Panc1 (cell line): ENCODE measurements around the gene CATSPER4. TPM values are rescaled to one million over a fixed set of nuclear protein-coding genes. Genes with fewer than 3 reads are reported as not detected.

Experiments
- ATAC-seq: fragments of 200-7000 bp; cut with Tn5 transposase; 2 replicates; pipeline ENCODE4 v1.9.1; 2020; ENCODE audit warnings: mild to moderate bottlenecking, moderate library complexity
- BruUV-seq: library from RNA; stranded (reverse); fragments of 400-500 nt; replicated peaks from 2 replicates; lab custom pipeline; 2021; lab: Mats Ljungman, UMichigan
- CTCF ChIA-PET: fragments of 300-600 bp; sonication (Branson Sonifier 250); formaldehyde crosslinking; loops from one replicate; lab custom pipeline; 2022; ENCODE audit warnings: antibody characterized with exemption; lab: Charles Lee
- POLR2A ChIA-PET: fragments of 300-600 bp; sonication (Branson Sonifier 250); formaldehyde crosslinking; loops from one replicate; lab custom pipeline; 2022; ENCODE audit warnings: antibody characterized with exemption; lab: Charles Lee
- DNase-seq: peaks from one replicate; pipeline ENCODE4 v3.0.0-alpha.2; 2010; ENCODE audit warnings: low read depth, low spot score
- H3K27ac ChIP-seq: 2 replicates; pipeline ENCODE4 v1.5.1; 2011; ENCODE audit warnings: mild to moderate bottlenecking, low read length, inconsistent platforms
- H3K27me3 ChIP-seq: fragments of 200-500 bp; sonication (Bioruptor generic); 2 replicates; pipeline ENCODE4 v1.6.0; 2014; ENCODE audit warnings: low read length, inconsistent platforms; ENCODE audit not compliant: control insufficient read depth, insufficient read depth
- H3K36me3 ChIP-seq: fragments of 200-500 bp; sonication (Bioruptor generic); 2 replicates; pipeline ENCODE4 v1.5.1; 2014; ENCODE audit warnings: inconsistent platforms, mild to moderate bottlenecking, low read length, moderate library complexity; ENCODE audit not compliant: control insufficient read depth, insufficient read depth
- H3K4me1 ChIP-seq: 2 replicates; pipeline ENCODE4 v1.5.1; 2011; ENCODE audit warnings: inconsistent platforms, mild to moderate bottlenecking, low read length, moderate library complexity; ENCODE audit not compliant: control insufficient read depth, insufficient read depth
- H3K4me3 ChIP-seq, 2 experiments: 2 replicates each; pipeline ENCODE4 v1.5.1; 2011 to 2012; ENCODE audit warnings: low read depth in 2 of 2, low read length in 2 of 2, mild to moderate bottlenecking in 2 of 2, inconsistent platforms in 1 of 2, moderate library complexity in 1 of 2
- H3K9me3 ChIP-seq: fragments of 200-500 bp; sonication (Bioruptor generic); 2 replicates; pipeline ENCODE4 v1.5.1; 2014; ENCODE audit warnings: low read depth, mild to moderate bottlenecking, inconsistent platforms, low read length, moderate library complexity; ENCODE audit not compliant: control insufficient read depth, insufficient read depth
- POLR2AphosphoS5 ChIP-seq: IDR thresholded peaks from 2 replicates; pipeline ENCODE4 v1.6.1; 2012; ENCODE audit warnings: mild to moderate bottlenecking, low read depth, low read length, moderate library complexity
- SIN3A ChIP-seq: IDR thresholded peaks from 2 replicates; pipeline ENCODE4 v1.6.1; 2012; ENCODE audit warnings: low read depth, mild to moderate bottlenecking, low read length, moderate library complexity, borderline replicate concordance; ENCODE audit not compliant: insufficient read depth
- TCF7L2 ChIP-seq: IDR thresholded peaks from 2 replicates; pipeline ENCODE4 v1.6.1; 2011; ENCODE audit warnings: mild to moderate bottlenecking, low read depth, low read length, inconsistent platforms
- in situ Hi-C: cut with HindIII; loops from 2 replicates; pipeline ENCODE4 v1.10.0; 2016; ENCODE audit warnings: low sequenced_read_pairs, low pct_unique_long_range_greater_than_20kb
- intact Hi-C: fragments of 100-400 bp; cut with micrococcal nuclease; formaldehyde crosslinking; loops from one replicate; pipeline ENCODE4 v1.10.0; 2022; ENCODE audit not compliant: unreplicated experiment
- total RNA-seq: library from RNA; stranded (reverse); gene quantifications from one replicate; pipeline ENCODE4 v1.2.1, GENCODE V29; 2021; ENCODE audit not compliant: unreplicated experiment
- TF ChIP-seq, protein P1 (sequence below), 2 experiments: IDR thresholded peaks; 2 replicates each; pipeline ENCODE4 v1.6.1; 2011 to 2012; ENCODE audit warnings: low read depth in 2 of 2, control low read depth in 1 of 2, low read length in 1 of 2, mild to moderate bottlenecking in 1 of 2, moderate library complexity in 1 of 2; ENCODE audit not compliant: insufficient read depth in 1 of 2
- TF ChIP-seq, protein P2 (sequence below): fragments of 450-650 bp; IDR thresholded peaks from 2 replicates; pipeline ENCODE4 v1.5.1; 2017; ENCODE audit warnings: mild to moderate bottlenecking

CATSPER4 gene
- total RNA-seq, 1 experiment from 2014 or later, result not detected

DNA sequence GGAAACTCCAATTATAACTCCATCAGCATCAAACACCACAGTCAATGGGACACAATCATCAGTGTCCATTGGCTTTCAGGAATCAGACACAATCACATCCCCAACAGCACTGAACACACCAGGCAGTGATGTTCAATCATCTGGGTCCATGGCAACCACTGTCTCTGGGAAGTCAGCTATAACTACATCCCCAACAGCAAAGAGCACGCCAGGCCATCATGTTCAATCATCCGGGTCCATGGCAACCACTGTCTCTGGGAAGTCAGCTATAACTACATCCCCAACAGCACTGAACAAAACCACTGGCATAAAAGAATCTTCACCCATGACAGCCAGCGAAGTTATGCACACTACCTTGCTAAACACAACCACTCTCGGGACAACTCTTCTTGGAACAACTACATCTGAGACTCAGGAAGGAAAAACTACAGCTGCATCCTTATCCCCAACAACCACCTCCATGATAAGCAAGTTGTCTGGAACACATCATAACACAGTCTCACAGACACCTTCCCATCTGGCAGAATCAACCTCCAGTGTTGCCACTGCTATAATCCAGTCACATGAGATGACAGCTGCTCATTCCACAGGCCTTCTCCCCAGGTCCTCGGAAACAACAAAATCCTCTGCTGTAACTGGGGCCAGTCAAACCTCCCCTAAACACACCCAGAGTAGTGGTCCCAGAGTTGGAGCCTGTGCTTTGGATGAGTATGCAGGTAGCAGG is 19.9 kb downstream of the CATSPER4 start:
- CTCF ChIA-PET, result no interaction called here
- ATAC-seq, result peak; percentile 42; the same call in 1 of the 2 replicates
- TF ChIP-seq SIN3A, result no peak
- TF ChIP-seq, protein P1, sequence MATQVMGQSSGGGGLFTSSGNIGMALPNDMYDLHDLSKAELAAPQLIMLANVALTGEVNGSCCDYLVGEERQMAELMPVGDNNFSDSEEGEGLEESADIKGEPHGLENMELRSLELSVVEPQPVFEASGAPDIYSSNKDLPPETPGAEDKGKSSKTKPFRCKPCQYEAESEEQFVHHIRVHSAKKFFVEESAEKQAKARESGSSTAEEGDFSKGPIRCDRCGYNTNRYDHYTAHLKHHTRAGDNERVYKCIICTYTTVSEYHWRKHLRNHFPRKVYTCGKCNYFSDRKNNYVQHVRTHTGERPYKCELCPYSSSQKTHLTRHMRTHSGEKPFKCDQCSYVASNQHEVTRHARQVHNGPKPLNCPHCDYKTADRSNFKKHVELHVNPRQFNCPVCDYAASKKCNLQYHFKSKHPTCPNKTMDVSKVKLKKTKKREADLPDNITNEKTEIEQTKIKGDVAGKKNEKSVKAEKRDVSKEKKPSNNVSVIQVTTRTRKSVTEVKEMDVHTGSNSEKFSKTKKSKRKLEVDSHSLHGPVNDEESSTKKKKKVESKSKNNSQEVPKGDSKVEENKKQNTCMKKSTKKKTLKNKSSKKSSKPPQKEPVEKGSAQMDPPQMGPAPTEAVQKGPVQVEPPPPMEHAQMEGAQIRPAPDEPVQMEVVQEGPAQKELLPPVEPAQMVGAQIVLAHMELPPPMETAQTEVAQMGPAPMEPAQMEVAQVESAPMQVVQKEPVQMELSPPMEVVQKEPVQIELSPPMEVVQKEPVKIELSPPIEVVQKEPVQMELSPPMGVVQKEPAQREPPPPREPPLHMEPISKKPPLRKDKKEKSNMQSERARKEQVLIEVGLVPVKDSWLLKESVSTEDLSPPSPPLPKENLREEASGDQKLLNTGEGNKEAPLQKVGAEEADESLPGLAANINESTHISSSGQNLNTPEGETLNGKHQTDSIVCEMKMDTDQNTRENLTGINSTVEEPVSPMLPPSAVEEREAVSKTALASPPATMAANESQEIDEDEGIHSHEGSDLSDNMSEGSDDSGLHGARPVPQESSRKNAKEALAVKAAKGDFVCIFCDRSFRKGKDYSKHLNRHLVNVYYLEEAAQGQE (IDR thresholded peaks at IDR 0.05; ENCODE audit: insufficient read depth in 1 of 2, low read depth in 2 of 2, low read length in 1 of 2), result no peak
- TF ChIP-seq POLR2AphosphoS5, result no peak
- no peak for TF ChIP-seq TCF7L2
- TF ChIP-seq, protein P2, sequence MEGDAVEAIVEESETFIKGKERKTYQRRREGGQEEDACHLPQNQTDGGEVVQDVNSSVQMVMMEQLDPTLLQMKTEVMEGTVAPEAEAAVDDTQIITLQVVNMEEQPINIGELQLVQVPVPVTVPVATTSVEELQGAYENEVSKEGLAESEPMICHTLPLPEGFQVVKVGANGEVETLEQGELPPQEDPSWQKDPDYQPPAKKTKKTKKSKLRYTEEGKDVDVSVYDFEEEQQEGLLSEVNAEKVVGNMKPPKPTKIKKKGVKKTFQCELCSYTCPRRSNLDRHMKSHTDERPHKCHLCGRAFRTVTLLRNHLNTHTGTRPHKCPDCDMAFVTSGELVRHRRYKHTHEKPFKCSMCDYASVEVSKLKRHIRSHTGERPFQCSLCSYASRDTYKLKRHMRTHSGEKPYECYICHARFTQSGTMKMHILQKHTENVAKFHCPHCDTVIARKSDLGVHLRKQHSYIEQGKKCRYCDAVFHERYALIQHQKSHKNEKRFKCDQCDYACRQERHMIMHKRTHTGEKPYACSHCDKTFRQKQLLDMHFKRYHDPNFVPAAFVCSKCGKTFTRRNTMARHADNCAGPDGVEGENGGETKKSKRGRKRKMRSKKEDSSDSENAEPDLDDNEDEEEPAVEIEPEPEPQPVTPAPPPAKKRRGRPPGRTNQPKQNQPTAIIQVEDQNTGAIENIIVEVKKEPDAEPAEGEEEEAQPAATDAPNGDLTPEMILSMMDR, result no peak

DNA sequence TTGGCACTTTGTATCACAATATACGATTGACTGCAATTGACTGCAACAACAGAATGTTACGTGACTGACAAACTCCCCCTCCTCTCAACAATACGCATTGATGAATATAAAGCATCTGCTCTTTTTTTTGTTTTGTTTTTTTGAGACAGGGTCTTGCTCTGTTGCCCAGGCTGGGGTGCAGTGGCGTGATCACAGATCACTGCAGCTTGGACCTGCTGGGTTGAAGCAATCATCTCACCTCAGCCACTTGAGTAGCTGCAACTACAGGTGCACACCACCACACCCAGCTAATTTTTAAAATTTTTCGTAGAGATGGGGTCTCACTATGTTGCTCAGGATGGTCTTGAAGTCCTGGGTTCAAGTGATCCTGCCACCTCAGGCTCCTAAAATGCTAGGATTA is 22.3 kb downstream of the CATSPER4 start:
- POLR2A ChIA-PET, result no interaction called here
- Histone ChIP-seq H3K9me3 (no peaks in the 10 kb centered on the region), H3K4me1 (no peaks in the 10 kb centered on the region), H3K27me3 (no peaks in the 10 kb centered on the region), H3K4me3 (no peak overlapping the region), H3K36me3 (no peaks in the 10 kb centered on the region), H3K27ac (no peak overlapping the region)
- CTCF ChIA-PET, result no interaction called here
- intact Hi-C loops, result no loop called here
- TF ChIP-seq, protein P2, result no peak
- TF ChIP-seq SIN3A, result no peak
- no peak for TF ChIP-seq TCF7L2
- no peak for TF ChIP-seq POLR2AphosphoS5
- TF ChIP-seq, protein P1 (IDR thresholded peaks at IDR 0.05; ENCODE audit: insufficient read depth in 1 of 2, low read depth in 2 of 2, low read length in 1 of 2), result no peak
- in situ Hi-C loops, result no loop called here
- no TSS peak for BruUV-seq
- DNase-seq, result no peak
- ATAC-seq, result no peak

More for the DNA sequence above, 19.9 kb downstream of the CATSPER4 start:
- POLR2A ChIA-PET, result no interaction called here
- H3K4me1 ChIP-seq, result no peaks in the 10 kb centered on the region
- no peak overlapping the region for H3K27ac ChIP-seq
- H3K9me3 ChIP-seq, result no peaks in the 10 kb centered on the region
- no TSS peak for BruUV-seq
- H3K4me3 ChIP-seq, result no peak overlapping the region
- H3K27me3 ChIP-seq, result no peaks in the 10 kb centered on the region
- intact Hi-C loops, result no loop called here
- DNase-seq, result no peak
- H3K36me3 ChIP-seq, result no peaks in the 10 kb centered on the region
- in situ Hi-C loops, result no loop called here
